ENCODE data around the gene CAB39.
A peak's percentile ranks its signal among the peaks of the same experiment; 100 is the strongest.

Gene CAB39

GRCh38 chr2:230678018-230678417 is 34.6 kb upstream of the CAB39 start:
- no peak overlapping the region for H3K4me2 ChIP-seq (ENCODE audit: insufficient read depth, low read length)
- no peak for TF ChIP-seq EZH2 (IDR thresholded peaks at IDR 0.05; ENCODE audit: borderline replicate concordance, low read depth, low read length, severe bottlenecking)
- TF ChIP-seq CTCF (IDR thresholded peaks at IDR 0.05; ENCODE audit: borderline replicate concordance, extremely low read depth, low read length, poor library complexity, severe bottlenecking), result no peak
- no peak for DNase-seq
- H2AFZ ChIP-seq (ENCODE audit: low read depth, low read length), result no peak overlapping the region
- H3K79me2 ChIP-seq (ENCODE audit: insufficient read depth, low read length), result no peaks in the 10 kb centered on the region
- no peaks in the 10 kb centered on the region for H3K36me3 ChIP-seq (ENCODE audit: insufficient read depth, low read length)
- H3K27me3 ChIP-seq (ENCODE audit: insufficient read depth, low read length, poor library complexity), result no peaks in the 10 kb centered on the region
- H3K27ac ChIP-seq (ENCODE audit: low read length), result no peak overlapping the region
- no peak overlapping the region for H3K4me3 ChIP-seq (ENCODE audit: low read depth in 1 of 2, low read length in 2 of 2)
- no peaks in the 10 kb centered on the region for H4K20me1 ChIP-seq (ENCODE audit: insufficient read depth, low read length)
- 0 out of 2 replicates have a peak, but pooled peaks cover 5% of the 10 kb centered on the region for H3K4me1 ChIP-seq (ENCODE audit: insufficient read depth, low read length)
- H3K9ac ChIP-seq (ENCODE audit: low read depth, low read length), result no peak overlapping the region
- no peak for ATAC-seq (ENCODE audit: insufficient read depth, low read depth)
- H3K9me3 ChIP-seq (ENCODE audit: insufficient read depth, low read length, severe bottlenecking), result no peaks in the 10 kb centered on the region

GRCh38 chr2:230678451-230678850 is 34.2 kb upstream of the CAB39 start:
- DNase-seq, result peak; percentile 16
- 0 out of 2 replicates have a peak, but pooled peaks cover 5% of the 10 kb centered on the region for H3K4me1 ChIP-seq (ENCODE audit: insufficient read depth, low read length)
- H4K20me1 ChIP-seq (ENCODE audit: insufficient read depth, low read length), result no peaks in the 10 kb centered on the region
- peak; percentile 73 for ATAC-seq (ENCODE audit: insufficient read depth, low read depth)
- H3K9ac ChIP-seq (ENCODE audit: low read depth, low read length), result no peak overlapping the region
- no peak overlapping the region for H2AFZ ChIP-seq (ENCODE audit: low read depth, low read length)
- H3K9me3 ChIP-seq (ENCODE audit: insufficient read depth, low read length, severe bottlenecking), result no peaks in the 10 kb centered on the region
- no peaks in the 10 kb centered on the region for H3K36me3 ChIP-seq (ENCODE audit: insufficient read depth, low read length)
- no peak for TF ChIP-seq CTCF (IDR thresholded peaks at IDR 0.05; ENCODE audit: borderline replicate concordance, extremely low read depth, low read length, poor library complexity, severe bottlenecking)
- no peak for TF ChIP-seq EZH2 (IDR thresholded peaks at IDR 0.05; ENCODE audit: borderline replicate concordance, low read depth, low read length, severe bottlenecking)
- H3K27me3 ChIP-seq (ENCODE audit: insufficient read depth, low read length, poor library complexity), result no peaks in the 10 kb centered on the region
- H3K4me2 ChIP-seq (ENCODE audit: insufficient read depth, low read length), result no peak overlapping the region
- H3K27ac ChIP-seq (ENCODE audit: low read length), result no peak overlapping the region
- H3K4me3 ChIP-seq (ENCODE audit: low read depth in 1 of 2, low read length in 2 of 2), result no peak overlapping the region
- no peaks in the 10 kb centered on the region for H3K79me2 ChIP-seq (ENCODE audit: insufficient read depth, low read length)

- H4K20me1 ChIP-seq (ENCODE audit: insufficient read depth, low read length), result no peaks in the 10 kb centered on the region
- 0 out of 2 replicates have a peak, but pooled peaks cover 5% of the 10 kb centered on the region for H3K4me1 ChIP-seq (ENCODE audit: insufficient read depth, low read length)
- H3K36me3 ChIP-seq (ENCODE audit: insufficient read depth, low read length), result no peaks in the 10 kb centered on the region
- TF ChIP-seq EZH2 (IDR thresholded peaks at IDR 0.05; ENCODE audit: borderline replicate concordance, low read depth, low read length, severe bottlenecking) (no peak), CTCF (IDR thresholded peaks at IDR 0.05; ENCODE audit: borderline replicate concordance, extremely low read depth, low read length, poor library complexity, severe bottlenecking) (no peak)
- no peak overlapping the region for H3K4me2 ChIP-seq (ENCODE audit: insufficient read depth, low read length)
- H3K9ac ChIP-seq (ENCODE audit: low read depth, low read length), result no peak overlapping the region
- no peak overlapping the region for H3K27ac ChIP-seq (ENCODE audit: low read length)
- no peaks in the 10 kb centered on the region for H3K27me3 ChIP-seq (ENCODE audit: insufficient read depth, low read length, poor library complexity)
- ATAC-seq (ENCODE audit: insufficient read depth, low read depth) (no peak), DNase-seq (no peak)
- no peak overlapping the region for H2AFZ ChIP-seq (ENCODE audit: low read depth, low read length)
- no peaks in the 10 kb centered on the region for H3K79me2 ChIP-seq (ENCODE audit: insufficient read depth, low read length)
- no peaks in the 10 kb centered on the region for H3K9me3 ChIP-seq (ENCODE audit: insufficient read depth, low read length, severe bottlenecking)
- no peak overlapping the region for H3K4me3 ChIP-seq (ENCODE audit: low read depth in 1 of 2, low read length in 2 of 2)
Observed at GRCh38 chr2:230680463-230681170, 32.0 kb upstream of the CAB39 start.
